ENCODE data around the gene TLR6. TPM values are rescaled to one million over a fixed set of nuclear protein-coding genes. Genes with fewer than 3 reads are reported as not detected.

TLR6 gene
- total and polyA plus RNA-seq, 4 donors: 0.26 to 2.1 (median 1.3) TPM

DNA sequence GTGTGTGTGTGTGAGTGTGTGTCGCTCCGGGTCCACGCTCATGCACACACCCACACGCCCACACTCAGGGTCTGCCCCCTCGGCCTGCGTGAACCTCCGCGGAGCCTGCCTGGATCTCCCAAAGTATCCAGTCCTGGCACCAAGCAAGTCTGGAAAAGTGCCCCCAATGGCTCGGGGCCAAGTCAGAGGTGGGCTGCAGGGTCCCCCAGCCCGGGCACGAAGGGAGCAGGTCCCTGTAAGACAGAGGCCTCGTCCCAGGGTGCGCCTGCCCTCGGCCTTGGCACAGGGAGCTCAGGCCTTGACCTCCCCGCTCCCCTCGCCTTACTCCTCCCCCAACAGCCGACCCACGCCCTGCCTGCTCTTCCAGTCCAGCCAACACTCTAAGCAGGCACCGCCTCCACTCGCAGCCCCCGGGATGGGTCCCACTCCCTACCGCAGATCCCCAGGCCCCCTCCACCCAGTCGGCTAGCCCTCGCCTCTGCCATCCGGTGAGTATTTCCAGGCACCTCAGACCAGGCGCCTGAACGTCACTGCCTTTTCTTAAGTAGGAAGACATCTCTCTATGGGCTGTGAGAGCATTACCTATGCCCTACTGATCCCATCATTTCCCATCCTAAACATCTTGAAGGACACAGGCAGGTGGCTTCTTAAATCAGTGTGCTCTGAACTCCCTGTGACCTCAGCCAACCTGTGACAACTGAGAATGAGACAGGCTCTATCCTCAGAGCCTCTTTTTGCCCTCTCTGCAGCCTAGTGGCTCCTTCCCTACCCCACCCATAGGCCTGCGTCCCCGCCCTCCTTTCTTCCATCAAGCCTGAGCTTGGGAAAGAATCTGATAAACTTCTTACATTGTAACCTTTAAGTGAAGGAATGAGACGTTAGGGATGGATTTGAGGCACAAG lies 11.7 kb upstream of the TLR6 start:
- H3K9me3 ChIP-seq (ENCODE audit: control insufficient read depth in 4 of 4, low read length in 3 of 4): no peaks in the 10 kb centered on the region
- peaks cover 0 to 10% (median 2%) of the 10 kb centered on the region in 4 donors for H3K36me3 ChIP-seq (ENCODE audit: control insufficient read depth in 4 of 4, insufficient read depth in 3 of 4, low read depth in 1 of 4, low read length in 3 of 4)
- TF ChIP-seq HNF4A (conservative IDR thresholded peaks at IDR 0.05) (peak; percentile 12 to 22), RAD21 (IDR thresholded peaks at IDR 0.05) (no peak), JUND (IDR thresholded peaks at IDR 0.05) (no peak), RXRA (IDR thresholded peaks at IDR 0.05) (peak; percentile 48 to 50), TAF1 (conservative IDR thresholded peaks at IDR 0.05) (no peak), YY1 (IDR thresholded peaks at IDR 0.05) (no peak), FOXA1 (IDR thresholded peaks at IDR 0.05) (no peak), EGR1 (IDR thresholded peaks at IDR 0.05; ENCODE audit: low read depth in 2 of 2) (no peak), GABPA (IDR thresholded peaks at IDR 0.05 in 1 of 2, conservative IDR thresholded peaks at IDR 0.05 in 1 of 2) (no peak), NR2F2 (IDR thresholded peaks at IDR 0.05) (peak; percentile 70), FOXA2 (IDR thresholded peaks at IDR 0.05) (no peak), HNF4G (IDR thresholded peaks at IDR 0.05) (no peak), SP1 (IDR thresholded peaks at IDR 0.05) (no peak)
- TF ChIP-seq, protein P1, sequence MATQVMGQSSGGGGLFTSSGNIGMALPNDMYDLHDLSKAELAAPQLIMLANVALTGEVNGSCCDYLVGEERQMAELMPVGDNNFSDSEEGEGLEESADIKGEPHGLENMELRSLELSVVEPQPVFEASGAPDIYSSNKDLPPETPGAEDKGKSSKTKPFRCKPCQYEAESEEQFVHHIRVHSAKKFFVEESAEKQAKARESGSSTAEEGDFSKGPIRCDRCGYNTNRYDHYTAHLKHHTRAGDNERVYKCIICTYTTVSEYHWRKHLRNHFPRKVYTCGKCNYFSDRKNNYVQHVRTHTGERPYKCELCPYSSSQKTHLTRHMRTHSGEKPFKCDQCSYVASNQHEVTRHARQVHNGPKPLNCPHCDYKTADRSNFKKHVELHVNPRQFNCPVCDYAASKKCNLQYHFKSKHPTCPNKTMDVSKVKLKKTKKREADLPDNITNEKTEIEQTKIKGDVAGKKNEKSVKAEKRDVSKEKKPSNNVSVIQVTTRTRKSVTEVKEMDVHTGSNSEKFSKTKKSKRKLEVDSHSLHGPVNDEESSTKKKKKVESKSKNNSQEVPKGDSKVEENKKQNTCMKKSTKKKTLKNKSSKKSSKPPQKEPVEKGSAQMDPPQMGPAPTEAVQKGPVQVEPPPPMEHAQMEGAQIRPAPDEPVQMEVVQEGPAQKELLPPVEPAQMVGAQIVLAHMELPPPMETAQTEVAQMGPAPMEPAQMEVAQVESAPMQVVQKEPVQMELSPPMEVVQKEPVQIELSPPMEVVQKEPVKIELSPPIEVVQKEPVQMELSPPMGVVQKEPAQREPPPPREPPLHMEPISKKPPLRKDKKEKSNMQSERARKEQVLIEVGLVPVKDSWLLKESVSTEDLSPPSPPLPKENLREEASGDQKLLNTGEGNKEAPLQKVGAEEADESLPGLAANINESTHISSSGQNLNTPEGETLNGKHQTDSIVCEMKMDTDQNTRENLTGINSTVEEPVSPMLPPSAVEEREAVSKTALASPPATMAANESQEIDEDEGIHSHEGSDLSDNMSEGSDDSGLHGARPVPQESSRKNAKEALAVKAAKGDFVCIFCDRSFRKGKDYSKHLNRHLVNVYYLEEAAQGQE (IDR thresholded peaks at IDR 0.05): no peak
- TF ChIP-seq, protein P2, sequence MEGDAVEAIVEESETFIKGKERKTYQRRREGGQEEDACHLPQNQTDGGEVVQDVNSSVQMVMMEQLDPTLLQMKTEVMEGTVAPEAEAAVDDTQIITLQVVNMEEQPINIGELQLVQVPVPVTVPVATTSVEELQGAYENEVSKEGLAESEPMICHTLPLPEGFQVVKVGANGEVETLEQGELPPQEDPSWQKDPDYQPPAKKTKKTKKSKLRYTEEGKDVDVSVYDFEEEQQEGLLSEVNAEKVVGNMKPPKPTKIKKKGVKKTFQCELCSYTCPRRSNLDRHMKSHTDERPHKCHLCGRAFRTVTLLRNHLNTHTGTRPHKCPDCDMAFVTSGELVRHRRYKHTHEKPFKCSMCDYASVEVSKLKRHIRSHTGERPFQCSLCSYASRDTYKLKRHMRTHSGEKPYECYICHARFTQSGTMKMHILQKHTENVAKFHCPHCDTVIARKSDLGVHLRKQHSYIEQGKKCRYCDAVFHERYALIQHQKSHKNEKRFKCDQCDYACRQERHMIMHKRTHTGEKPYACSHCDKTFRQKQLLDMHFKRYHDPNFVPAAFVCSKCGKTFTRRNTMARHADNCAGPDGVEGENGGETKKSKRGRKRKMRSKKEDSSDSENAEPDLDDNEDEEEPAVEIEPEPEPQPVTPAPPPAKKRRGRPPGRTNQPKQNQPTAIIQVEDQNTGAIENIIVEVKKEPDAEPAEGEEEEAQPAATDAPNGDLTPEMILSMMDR (IDR thresholded peaks at IDR 0.05; ENCODE audit: low read depth, low read length, missing input control): no peak
- TF ChIP-seq, protein P3, sequence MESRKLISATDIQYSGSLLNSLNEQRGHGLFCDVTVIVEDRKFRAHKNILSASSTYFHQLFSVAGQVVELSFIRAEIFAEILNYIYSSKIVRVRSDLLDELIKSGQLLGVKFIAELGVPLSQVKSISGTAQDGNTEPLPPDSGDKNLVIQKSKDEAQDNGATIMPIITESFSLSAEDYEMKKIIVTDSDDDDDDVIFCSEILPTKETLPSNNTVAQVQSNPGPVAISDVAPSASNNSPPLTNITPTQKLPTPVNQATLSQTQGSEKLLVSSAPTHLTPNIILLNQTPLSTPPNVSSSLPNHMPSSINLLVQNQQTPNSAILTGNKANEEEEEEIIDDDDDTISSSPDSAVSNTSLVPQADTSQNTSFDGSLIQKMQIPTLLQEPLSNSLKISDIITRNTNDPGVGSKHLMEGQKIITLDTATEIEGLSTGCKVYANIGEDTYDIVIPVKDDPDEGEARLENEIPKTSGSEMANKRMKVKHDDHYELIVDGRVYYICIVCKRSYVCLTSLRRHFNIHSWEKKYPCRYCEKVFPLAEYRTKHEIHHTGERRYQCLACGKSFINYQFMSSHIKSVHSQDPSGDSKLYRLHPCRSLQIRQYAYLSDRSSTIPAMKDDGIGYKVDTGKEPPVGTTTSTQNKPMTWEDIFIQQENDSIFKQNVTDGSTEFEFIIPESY (IDR thresholded peaks at IDR 0.05): no peak
- TF ChIP-seq, protein P4, sequence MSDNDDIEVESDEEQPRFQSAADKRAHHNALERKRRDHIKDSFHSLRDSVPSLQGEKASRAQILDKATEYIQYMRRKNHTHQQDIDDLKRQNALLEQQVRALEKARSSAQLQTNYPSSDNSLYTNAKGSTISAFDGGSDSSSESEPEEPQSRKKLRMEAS (IDR thresholded peaks at IDR 0.05): no peak
- TF ChIP-seq, protein P5, sequence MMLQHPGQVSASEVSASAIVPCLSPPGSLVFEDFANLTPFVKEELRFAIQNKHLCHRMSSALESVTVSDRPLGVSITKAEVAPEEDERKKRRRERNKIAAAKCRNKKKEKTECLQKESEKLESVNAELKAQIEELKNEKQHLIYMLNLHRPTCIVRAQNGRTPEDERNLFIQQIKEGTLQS (IDR thresholded peaks at IDR 0.05): no peak
- peaks cover 7 to 51% (median 30%) of the 10 kb centered on the region in 4 donors for H3K4me1 ChIP-seq (ENCODE audit: control insufficient read depth in 4 of 4, insufficient read depth in 4 of 4, low read length in 3 of 4)
- peak overlapping the region; percentile 74 to 78 for H3K9ac ChIP-seq (ENCODE audit: low read depth in 1 of 2, low read length in 2 of 2)
- peak overlapping the region; percentile 60 to 83 (median 67) for H3K4me3 ChIP-seq (ENCODE audit: low read depth in 1 of 3, low read length in 3 of 3)
- H3K27ac ChIP-seq (ENCODE audit: low read depth in 1 of 2, low read length in 2 of 2): peak overlapping the region; percentile 93 to 98
- DNase-seq (ENCODE audit: low spot score): peak; percentile 48
- WGBS: 15% methylated on average over 30 of the region's 30 CpGs
- no peaks in the 10 kb centered on the region for H3K27me3 ChIP-seq (ENCODE audit: control insufficient read depth in 4 of 4, insufficient read depth in 4 of 4, low read length in 3 of 4)
